GM12891 (cell line): ENCODE measurements around the gene MGA.
"Not testable (repeated sequence)": the region's sequence is repeated elsewhere in the genome, so short reads cannot be mapped to it uniquely, and the experiment has no call there.

Source experiments
- DNase-seq: peaks from one replicate; pipeline ENCODE4 v3.0.0; 2011; ENCODE audit warnings: low spot score; ENCODE audit not compliant: insufficient read length
- FAIRE-seq: peaks from 2 replicates; lab custom pipeline; 2011; peaks lifted over from hg19 to GRCh38; lab: Jason Lieb, UNC
- PAX5 ChIP-seq: IDR thresholded peaks from 2 replicates; pipeline ENCODE4 v1.6.1; 2011; ENCODE audit warnings: low read length, moderate library complexity, mild to moderate bottlenecking; ENCODE audit not compliant: insufficient read depth, severe bottlenecking
- POLR2A ChIP-seq: IDR thresholded peaks from 2 replicates; pipeline ENCODE4 v1.6.1; 2011; ENCODE audit warnings: low read depth, low read length, control low read depth
- POLR2AphosphoS5 ChIP-seq: IDR thresholded peaks from 2 replicates; pipeline ENCODE4 v1.6.1; 2011; ENCODE audit warnings: low read depth, low read length, control low read depth
- POU2F2 ChIP-seq: IDR thresholded peaks from 2 replicates; pipeline ENCODE4 v1.6.1; 2011; ENCODE audit warnings: low read depth, mild to moderate bottlenecking, control low read depth, low read length, moderate library complexity
- SPI1 ChIP-seq: IDR thresholded peaks from 2 replicates; pipeline ENCODE4 v1.6.1; 2011; ENCODE audit warnings: low read depth, low read length, control low read depth
- TAF1 ChIP-seq: IDR thresholded peaks from 2 replicates; pipeline ENCODE4 v1.6.1; 2011; ENCODE audit warnings: low read depth, low read length, control low read depth

Gene MGA

GRCh38 chr15:41698779-41699178, 38.6 kb downstream of the MGA start:
- FAIRE-seq: no peak
- TF ChIP-seq POLR2A: no peak
- no peak for TF ChIP-seq POLR2AphosphoS5
- no peak for TF ChIP-seq POU2F2
- TF ChIP-seq PAX5: no peak
- no peak for TF ChIP-seq TAF1
- no peak for TF ChIP-seq SPI1
- DNase-seq: no peak

GRCh38 chr15:41703120-41703519, 42.9 kb downstream of the MGA start:
- no peak for TF ChIP-seq PAX5
- TF ChIP-seq POLR2A: no peak
- TF ChIP-seq POLR2AphosphoS5: no peak
- no peak for TF ChIP-seq SPI1
- no peak for TF ChIP-seq TAF1
- TF ChIP-seq POU2F2: no peak
- DNase-seq (no peak), FAIRE-seq (no peak)

DNA sequence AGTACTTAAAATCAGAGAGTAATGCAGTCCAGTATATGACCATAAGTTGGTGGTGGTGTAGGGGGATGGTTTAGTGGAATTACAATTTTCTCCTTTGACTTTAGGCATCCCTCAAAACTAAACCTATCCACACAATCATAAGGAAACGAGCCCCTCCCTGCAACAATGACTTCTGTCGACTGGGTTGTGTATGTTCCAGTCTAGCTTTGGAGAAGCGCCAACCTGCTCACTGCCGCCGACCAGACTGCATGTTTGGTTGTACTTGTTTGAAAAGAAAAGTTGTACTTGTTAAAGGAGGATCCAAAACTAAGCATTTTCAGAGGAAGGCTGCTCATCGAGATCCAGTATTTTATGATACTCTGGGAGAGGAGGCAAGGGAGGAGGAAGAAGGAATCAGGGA, 52.8 kb downstream of the MGA start:
- peak; percentile 5 for FAIRE-seq
- TF ChIP-seq POLR2AphosphoS5 (no peak), POLR2A (no peak), SPI1 (no peak), POU2F2 (no peak), TAF1 (no peak), PAX5 (no peak)
- DNase-seq: no peak

DNA sequence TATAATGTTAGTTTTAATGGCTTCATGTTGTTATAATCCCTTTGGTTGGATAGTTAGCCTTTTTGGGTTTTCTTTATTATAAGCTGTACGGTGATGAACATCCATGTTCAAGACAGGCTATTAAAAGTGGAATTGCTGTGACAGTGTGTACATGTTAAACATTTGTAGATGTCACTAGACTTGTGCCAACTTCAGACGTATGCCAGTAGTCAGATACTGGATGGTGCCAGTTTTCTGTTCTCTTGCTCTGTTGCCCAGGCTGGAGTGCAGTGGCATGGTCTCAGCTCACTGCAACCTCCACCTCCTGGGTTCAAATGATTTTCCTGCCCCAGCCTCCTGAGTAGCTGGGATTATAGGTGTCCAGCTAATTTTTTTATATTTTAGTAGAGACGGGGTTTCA, 54.1 kb downstream of the MGA start:
- FAIRE-seq: no peak
- TF ChIP-seq SPI1 (no peak), POU2F2 (no peak), POLR2AphosphoS5 (no peak), POLR2A (no peak), TAF1 (no peak), PAX5 (no peak)
- DNase-seq: no peak

DNA sequence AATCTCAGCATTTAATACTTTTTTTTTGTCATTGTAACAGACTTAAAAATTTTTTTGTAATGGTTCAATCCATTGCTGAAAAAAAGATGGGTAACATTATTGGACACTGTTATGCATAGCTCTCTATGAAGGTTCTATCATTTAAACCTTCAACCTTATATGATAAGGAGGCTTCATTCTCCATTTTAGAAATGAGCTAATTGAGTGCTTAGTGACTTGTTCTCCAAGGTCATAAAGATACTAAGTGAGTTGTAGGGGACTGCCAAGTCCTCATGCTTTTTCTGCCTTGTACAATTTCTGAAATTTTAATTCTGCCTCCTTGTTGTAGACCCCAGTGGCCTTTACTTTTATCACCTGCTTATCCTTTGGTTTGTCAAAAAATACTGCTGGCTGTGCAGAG, 56.7 kb downstream of the MGA start:
- no peak for TF ChIP-seq POU2F2
- FAIRE-seq (no peak), DNase-seq (no peak)

- TF ChIP-seq POLR2AphosphoS5 (no peak), PAX5 (no peak), POLR2A (no peak), TAF1 (no peak), SPI1 (no peak), POU2F2 (no peak)
- DNase-seq (no peak), FAIRE-seq (no peak)
These were observed 66.9 kb downstream of the MGA start for GRCh38 chr15:41727143-41727542.

- not testable (repeated sequence) for FAIRE-seq, DNase-seq
These were observed 67.9 kb downstream of the MGA start for GRCh38 chr15:41728061-41728460.

DNA sequence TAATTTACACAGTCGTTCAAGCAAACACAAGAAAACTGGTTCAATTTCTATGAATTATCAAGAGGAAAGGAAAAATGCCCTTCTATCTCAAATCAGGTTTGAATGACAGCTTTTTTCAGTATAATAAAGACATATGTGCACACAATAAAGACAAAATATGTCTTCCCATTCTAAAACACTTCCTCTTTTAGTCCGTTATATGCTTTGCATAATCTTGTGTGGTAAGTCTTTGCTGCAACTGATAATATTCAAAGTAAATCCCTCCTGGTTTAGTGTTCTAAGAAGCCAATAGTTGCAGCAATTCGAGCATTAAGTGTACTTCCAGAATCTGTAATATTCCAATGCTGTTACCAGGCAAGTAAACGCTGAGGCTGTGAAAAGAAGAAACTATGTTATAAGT, 70.3 kb downstream of the MGA start:
- peak; percentile 51 for FAIRE-seq
- TF ChIP-seq POLR2AphosphoS5 (no peak), PAX5 (no peak), POU2F2 (no peak), TAF1 (no peak), POLR2A (no peak), SPI1 (peak; percentile 90)
- DNase-seq: peak; percentile 16

DNA sequence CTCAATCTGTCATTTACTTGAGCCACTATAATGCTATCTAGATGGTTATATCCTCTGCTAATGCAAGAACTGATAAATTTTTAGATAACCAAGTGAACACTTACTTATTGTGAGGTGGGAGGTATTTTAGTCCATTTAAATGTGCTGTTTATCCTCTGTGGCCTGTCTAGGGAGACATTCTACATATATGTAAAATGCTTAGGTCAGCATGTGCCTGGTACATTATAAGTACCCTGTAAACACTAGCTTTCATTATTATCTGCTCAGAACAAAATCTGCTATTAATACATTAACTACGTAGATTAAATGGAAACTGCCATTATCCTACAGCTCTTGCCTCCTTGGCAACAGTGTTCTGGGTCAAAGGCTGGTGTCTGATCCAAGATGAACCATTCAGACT, 72.3 kb downstream of the MGA start:
- no peak for DNase-seq
- no peak for FAIRE-seq
- TF ChIP-seq POLR2AphosphoS5 (no peak), TAF1 (no peak), POU2F2 (no peak), POLR2A (no peak), SPI1 (no peak), PAX5 (no peak)

- no peak for TF ChIP-seq POLR2A
- no peak for TF ChIP-seq PAX5
- TF ChIP-seq TAF1: no peak
- TF ChIP-seq SPI1: no peak
- no peak for TF ChIP-seq POLR2AphosphoS5
- no peak for TF ChIP-seq POU2F2
- DNase-seq (no peak), FAIRE-seq (no peak)
These were observed 73.9 kb downstream of the MGA start for GRCh38 chr15:41734079-41734478.

- TF ChIP-seq POLR2AphosphoS5 (no peak), TAF1 (no peak), POU2F2 (no peak), PAX5 (no peak), POLR2A (no peak), SPI1 (no peak)
- DNase-seq (no peak), FAIRE-seq (no peak)
These were observed 74.8 kb downstream of the MGA start for GRCh38 chr15:41735046-41735445.

DNA sequence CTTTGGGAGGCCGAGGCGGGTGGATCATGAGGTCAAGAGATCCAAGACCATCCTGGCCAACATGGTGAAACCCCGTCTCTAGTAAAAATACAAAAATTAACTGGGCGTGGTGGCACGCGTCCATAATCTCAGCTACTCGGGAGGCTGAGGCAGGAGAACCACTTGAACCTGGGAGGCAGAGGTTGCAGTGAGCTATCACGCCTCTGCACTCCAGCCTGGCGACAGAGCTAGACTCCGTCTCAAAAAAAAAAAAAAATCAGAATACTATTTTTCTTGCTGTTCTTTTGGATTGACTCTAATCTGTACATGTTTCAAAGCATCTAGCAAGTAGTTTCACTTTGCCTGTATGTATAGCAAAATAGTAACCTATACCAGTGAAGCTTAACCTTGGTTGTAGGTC, 75.3 kb downstream of the MGA start:
- not testable (repeated sequence) for FAIRE-seq, DNase-seq
